ENCODE results near the gene TMBIM1.

TMBIM1 gene

GRCh38 chr2:218272531-218273212 lies 19.6 kb downstream of the TMBIM1 start:
- peak; percentile 96 for DNase-seq (ENCODE audit: low read depth)

GRCh38 chr2:218271865-218272530 lies 20.3 kb downstream of the TMBIM1 start:
- no peak for DNase-seq (ENCODE audit: low read depth)

DNA sequence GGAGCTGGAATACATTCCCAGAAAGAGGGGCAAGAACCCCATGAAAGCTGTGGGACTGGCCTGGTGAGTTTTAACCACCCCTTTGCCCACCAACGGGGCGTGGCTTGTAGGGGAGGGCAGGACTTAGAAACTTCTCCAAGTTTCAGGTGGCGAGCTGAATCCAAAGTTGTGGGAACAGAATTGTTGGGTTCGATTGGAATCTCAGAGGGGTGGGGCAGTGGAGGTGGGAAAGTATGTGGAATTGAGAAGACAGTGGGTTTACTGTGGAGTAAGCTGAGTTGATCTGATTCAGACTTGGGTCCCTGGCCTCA lies 20.9 kb downstream of the TMBIM1 start:
- DNase-seq (ENCODE audit: low read depth), result no peak

DNA sequence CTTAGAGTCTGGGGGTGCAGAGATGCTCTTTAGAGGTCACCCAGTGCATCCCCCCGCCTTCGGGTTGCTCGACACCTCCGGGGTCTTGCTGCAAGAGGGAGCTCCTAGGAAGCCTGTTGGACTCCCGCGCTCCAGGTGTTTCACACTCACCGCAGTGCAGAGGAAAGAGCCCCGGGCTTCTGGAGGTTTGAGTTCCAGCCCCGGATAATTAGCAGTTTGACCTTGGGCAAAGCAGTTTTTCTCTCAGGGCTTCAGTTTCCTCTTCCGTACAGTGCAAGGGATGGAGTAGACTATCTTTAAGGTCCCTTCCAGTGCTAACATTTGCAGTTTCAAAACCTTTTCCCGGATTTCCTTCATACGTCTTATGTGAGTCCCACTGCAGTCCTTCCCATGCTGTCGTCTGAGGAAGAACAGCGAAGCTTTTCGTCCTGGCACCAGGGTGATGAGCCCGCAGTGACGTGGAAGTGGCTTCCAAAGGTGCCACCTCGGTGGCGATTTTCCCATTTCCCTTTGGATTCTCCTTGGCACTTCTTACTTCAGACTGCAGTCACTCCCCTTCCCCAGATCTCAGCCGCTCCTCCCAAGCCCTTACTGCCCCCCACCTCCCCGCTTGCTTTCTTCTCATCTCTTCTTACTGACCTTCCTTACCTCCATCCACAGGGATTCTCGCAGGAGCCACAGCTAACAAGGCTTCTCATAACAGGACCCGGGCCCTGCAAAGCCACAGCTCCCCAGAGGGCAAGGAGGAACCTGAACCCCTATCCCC lies 21.4 kb downstream of the TMBIM1 start:
- no peak for DNase-seq (ENCODE audit: low read depth)

GRCh38 chr2:218269900-218270720 lies 22.2 kb downstream of the TMBIM1 start, which contains the start of the genes AAMP and PNKD:
AAMP (minus strand) TSS chr2:218270137; CDS start chr2:218270086, 51 bp downstream.
PNKD (plus strand) TSS chr2:218270519; CDS start chr2:218270536, 17 bp downstream.
- DNase-seq (ENCODE audit: low read depth), result peak; percentile 99

GRCh38 chr2:218267259-218267658 lies 25.0 kb downstream of the TMBIM1 start:
- DNase-seq (ENCODE audit: low read depth), result no peak

GRCh38 chr2:218266316-218266979 lies 25.9 kb downstream of the TMBIM1 start:
- no peak for DNase-seq (ENCODE audit: low read depth)

- DNase-seq (ENCODE audit: low read depth), result no peak
Observed at GRCh38 chr2:218265626-218266025, 26.7 kb downstream of the TMBIM1 start.

- DNase-seq (ENCODE audit: low read depth), result no peak
Observed at GRCh38 chr2:218264773-218265561, 27.3 kb downstream of the TMBIM1 start.

DNA sequence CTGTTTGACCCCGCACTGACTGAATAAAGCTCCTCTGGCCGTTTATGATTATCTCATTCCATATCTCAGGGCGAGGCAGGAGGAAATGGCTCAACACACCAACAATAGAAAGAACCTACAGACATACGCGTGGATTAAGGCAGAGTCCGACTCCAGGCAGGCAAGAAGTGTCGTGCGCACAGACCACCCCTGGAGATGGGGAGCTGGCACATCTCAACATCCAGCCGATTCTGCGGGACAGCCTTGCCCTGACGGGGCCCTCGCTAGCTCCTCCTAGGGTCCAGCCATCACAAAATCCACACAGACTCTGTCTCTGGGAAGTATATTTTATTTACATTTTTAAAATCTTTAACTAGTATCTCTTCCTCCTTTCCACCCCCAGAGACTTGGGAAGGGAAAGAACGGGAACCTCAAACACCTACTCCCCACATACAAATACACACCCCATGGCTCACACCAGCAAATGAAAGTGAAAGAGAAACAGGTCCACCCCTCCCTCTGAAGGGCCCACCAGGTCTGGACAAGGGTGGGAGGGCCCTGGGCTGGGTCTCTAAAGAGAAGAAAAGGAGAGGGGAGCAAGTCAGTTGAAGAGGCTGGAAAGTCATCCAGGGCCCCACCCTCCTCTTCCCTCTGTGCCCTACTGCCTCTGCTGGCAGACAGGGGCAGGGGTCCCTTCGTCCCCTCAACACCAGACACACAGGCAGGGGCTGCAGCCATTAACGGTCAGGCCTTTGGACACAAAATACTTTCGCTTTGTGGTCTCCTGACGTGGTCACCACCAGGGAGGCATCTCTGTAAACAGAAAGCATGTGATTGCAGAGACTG lies 28.3 kb downstream of the TMBIM1 start:
- DNase-seq (ENCODE audit: low read depth), result no peak

DNA sequence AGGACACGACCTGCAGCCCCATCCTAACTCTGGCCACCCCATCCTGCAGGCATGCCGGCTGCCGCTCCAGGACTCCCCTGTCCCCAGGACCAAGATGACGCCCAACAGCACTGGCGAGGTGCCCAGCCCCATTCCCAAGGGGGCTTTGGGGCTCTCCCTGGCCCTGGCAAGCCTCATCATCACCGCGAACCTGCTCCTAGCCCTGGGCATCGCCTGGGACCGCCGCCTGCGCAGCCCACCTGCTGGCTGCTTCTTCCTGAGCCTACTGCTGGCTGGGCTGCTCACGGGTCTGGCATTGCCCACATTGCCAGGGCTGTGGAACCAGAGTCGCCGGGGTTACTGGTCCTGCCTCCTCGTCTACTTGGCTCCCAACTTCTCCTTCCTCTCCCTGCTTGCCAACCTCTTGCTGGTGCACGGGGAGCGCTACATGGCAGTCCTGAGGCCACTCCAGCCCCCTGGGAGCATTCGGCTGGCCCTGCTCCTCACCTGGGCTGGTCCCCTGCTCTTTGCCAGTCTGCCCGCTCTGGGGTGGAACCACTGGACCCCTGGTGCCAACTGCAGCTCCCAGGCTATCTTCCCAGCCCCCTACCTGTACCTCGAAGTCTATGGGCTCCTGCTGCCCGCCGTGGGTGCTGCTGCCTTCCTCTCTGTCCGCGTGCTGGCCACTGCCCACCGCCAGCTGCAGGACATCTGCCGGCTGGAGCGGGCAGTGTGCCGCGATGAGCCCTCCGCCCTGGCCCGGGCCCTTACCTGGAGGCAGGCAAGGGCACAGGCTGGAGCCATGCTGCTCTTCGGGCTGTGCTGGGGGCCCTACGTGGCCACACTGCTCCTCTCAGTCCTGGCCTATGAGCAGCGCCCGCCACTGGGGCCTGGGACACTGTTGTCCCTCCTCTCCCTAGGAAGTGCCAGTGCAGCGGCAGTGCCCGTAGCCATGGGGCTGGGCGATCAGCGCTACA lies 29.4 kb downstream of the TMBIM1 start:
- no peak for DNase-seq (ENCODE audit: low read depth)

- no peak for DNase-seq (ENCODE audit: low read depth)
Observed at GRCh38 chr2:218262237-218262600, 30.1 kb downstream of the TMBIM1 start.

GRCh38 chr2:218261423-218262236 lies 30.7 kb downstream of the TMBIM1 start:
- no peak for DNase-seq (ENCODE audit: low read depth)

- no peak for DNase-seq (ENCODE audit: low read depth)
Observed at GRCh38 chr2:218260742-218261422, 31.4 kb downstream of the TMBIM1 start, which contains the start of gene GPBAR1. GPBAR1 (plus strand) TSS chr2:218261015; CDS start chr2:218262725, 1,710 bp downstream.

DNA sequence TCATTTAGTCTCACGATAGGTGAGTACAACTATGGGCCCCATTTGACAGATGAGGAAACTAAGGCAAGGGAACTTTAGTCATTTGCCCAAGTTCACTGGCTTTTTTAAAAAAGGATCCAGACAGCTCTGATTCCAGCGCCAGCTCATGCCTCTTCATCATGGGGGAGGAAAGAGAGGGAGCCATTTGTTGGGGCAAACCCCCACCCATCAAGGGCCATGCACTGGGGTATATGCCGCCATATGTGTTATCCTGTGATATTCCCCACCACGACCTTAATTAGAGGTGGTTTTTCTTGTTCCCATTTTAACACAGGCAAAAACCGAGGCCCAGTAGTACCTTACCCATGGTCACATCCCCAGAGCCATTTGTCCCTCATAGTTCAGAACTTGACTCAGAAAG lies 32.1 kb downstream of the TMBIM1 start:
- no peak for DNase-seq (ENCODE audit: low read depth)

DNA sequence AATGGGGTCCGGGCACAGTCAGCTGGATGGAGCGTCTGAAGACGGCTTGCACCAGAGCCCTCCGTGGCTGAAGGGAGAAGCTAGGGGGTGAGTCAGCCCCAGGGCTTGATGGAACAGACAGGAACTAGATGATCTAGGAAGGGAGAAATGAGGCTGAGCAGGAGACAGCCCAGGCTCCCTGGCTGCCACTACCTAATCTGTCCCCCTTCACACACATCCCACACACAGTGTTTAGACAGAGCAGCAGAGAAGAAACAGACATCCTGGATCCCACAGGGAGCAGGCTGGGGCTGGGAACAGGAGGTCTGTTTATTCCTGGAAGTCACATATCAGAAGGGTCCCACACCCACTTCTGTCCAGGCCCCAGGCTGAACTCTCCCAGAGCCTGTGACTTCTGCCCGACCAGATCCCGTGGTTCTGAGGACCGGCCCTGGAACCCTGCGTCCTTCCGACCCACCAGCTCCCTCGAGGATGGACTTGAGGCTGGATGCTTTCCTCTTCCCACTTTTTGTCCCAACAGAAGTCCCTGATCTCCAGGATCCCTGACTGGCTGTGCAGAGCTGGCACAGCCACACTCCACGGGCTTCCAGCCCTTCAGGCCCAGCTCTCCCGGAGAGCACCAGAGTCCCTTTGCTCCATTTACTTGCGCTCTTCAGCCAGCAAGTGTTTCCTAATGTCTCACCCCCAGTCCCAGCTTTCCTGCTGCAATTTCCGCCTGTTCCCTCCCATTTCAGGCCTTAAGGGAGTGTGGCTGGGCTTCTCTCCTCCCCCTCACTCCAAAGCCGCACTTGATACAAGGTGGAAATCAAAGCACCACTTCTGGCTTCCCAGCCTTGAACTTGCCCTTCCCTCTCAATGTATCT lies 33.0 kb downstream of the TMBIM1 start:
- DNase-seq (ENCODE audit: low read depth), result peak; percentile 70

Measured in fibroblast of gingiva (primary cell).